ENCODE results near the gene DYNC1LI2. TPM values are rescaled to one million over a fixed set of nuclear protein-coding genes. Genes with fewer than 3 reads are reported as not detected.

Gene DYNC1LI2
- total and polyA plus RNA-seq, 2 of the 8 experiments (the other 6 are each of a cell fraction or from before 2014, with no cell fraction given) = 35.0 to 70.8 TPM

DNA sequence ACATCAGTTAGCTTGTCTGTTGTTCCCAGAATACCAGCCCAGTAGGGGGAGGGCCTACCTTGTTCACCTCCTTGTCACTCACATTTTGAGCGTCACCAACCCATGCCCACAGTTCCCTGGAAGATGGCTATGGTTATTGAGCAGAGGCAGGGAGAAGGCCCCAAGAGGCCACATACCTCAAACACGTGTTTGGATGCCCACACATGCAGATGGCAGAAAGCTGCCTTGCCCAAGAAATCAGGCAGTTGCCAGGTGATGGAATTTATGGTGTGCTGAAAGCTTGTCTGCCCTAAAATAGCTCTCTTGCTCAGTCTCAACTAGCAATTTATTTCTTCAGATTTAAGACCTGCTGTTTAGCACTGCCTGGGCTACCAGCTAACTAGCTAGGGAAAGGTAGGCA is 38.3 kb downstream of the DYNC1LI2 start (continued):
- TF ChIP-seq CHD7 (IDR thresholded peaks at IDR 0.05; ENCODE audit: insufficient replicate concordance, low read length) (no peak), NRF1 (IDR thresholded peaks at IDR 0.05; ENCODE audit: low read depth, low read length) (no peak), EP300 (IDR thresholded peaks at IDR 0.05; ENCODE audit: borderline replicate concordance in 1 of 2, low read depth in 2 of 2, low read length in 2 of 2) (no peak), SUZ12 (IDR thresholded peaks at IDR 0.05; ENCODE audit: low read length) (no peak), RXRA (IDR thresholded peaks at IDR 0.05; ENCODE audit: insufficient read depth, low read depth, low read length) (no peak), CEBPB (IDR thresholded peaks at IDR 0.05; ENCODE audit: low read depth, low read length) (no peak)
